GM10266 (cell line): ENCODE measurements around the gene PTOV1.
"Not testable (repeated sequence)": the region's sequence is repeated elsewhere in the genome, so short reads cannot be mapped to it uniquely, and the experiment has no call there.

Experiments used
- DNase-seq: peaks from one replicate; pipeline ENCODE4 v3.0.0; 2012; ENCODE audit errors: extremely low spot score
- CTCF ChIP-seq: IDR thresholded peaks from 2 replicates; pipeline ENCODE4 v1.5.1; 2012; ENCODE audit warnings: mild to moderate bottlenecking, low read depth; ENCODE audit not compliant: control insufficient read depth, insufficient read depth; ENCODE audit errors: missing control alignments

The PTOV1 gene

GRCh38 chr19:49812452-49812996, 38.4 kb upstream of the PTOV1 start:
- DNase-seq, result no peak
- no peak for TF ChIP-seq CTCF

DNA sequence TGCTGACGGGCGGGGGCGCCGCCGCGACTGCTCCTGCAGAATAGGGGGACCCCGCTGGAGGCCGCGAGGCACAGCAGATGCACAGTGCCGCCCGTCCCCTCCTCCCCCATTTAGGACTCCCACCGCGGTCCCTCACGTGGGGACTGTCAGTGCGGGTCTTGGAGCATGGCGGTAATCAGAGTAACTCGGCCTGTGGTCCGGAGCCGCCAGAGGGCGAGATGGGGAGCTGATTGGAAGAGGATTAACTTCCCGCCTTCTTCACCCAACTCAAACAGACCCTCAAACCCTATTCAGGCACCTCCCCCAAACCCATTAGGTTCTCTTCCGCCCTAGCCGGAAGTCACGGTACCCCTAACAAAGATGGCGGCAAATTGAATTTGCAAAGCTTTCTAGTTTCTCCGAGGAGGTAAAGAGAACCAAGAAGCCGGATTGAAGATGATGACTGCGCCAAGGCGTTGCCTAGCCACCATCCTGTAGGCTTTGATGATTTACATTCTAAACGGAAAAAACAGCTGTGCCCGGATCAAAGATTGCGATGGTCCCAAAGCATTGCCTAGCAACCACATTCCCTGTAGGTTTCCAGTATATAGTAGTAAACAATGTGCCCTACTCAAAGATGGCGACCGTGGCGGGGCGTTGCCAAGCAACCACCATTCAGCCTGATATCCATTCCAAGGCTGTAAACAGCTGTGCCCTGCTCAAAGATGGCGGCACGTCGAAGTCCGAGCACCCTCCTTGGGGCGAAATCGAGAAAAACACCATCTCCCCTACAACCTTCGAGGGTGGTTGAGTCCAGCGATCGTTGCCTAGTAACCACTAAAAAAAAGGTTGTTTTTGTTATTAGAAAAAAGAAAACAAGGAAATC, 37.7 kb upstream of the PTOV1 start, which contains the start of gene FUZ:
TSS of gene FUZ (minus strand) at position 296 of the 865 bp plus-strand sequence. CDS start at position 110, 186 bp downstream.
- DNase-seq, result peak; percentile 94
- no peak for TF ChIP-seq CTCF

- DNase-seq, result no peak
- no peak for TF ChIP-seq CTCF
Measured at GRCh38 chr19:49814010-49814409, 36.9 kb upstream of the PTOV1 start.

DNA sequence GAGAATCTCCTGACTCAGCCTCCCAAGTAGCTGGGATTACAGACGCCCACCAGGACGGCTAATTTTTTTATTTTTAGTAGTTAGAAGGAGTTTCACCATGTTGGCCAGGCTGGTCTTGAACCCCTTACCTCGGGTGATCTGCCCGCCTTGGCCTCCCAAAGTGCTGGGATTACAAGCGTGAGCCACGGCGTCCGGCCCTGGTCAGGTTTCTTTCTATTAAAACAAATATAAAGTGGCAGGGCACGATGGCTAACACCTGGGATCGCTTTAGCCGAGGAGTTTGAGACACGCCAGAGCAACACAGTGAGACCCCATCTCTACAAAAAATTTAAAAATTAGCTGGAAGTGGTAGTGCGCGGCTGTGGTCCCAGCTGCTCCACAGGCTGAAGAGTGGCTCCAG, 34.4 kb upstream of the PTOV1 start:
- DNase-seq, result no peak
- TF ChIP-seq CTCF, result no peak

DNA sequence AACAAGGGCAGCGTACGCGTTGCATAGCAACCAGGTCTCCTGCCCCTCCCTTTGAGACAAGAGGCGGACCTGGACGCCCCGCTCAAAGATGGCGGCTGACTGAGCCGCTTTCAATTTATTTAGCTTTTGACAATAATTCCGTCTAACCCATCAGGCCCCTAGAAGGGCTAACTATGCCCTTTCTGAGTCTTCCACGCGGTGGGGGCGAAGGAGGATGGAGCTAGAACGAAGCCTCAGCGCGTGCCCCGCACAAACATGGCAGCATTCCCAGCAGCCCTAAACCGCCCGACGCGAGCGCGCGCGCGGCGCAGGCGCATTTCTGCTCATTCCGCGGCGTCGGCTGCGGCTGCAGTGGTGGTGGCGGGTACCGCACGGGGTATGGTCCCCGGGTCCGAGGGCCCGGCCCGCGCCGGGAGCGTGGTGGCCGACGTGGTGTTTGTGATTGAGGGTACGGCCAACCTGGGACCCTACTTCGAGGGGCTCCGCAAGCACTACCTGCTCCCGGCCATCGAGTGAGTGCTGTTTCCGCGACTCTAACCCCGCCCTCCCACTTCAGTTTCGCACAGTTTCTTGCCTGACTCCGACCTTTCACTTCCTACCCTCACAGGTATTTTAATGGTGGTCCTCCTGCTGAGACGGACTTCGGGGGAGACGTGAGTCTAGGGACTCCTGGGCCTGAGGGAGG, 32.9 kb upstream of the PTOV1 start, which contains the start of gene MED25:
TSS of gene MED25 (plus strand) at position 326 of the 685 bp plus-strand sequence. CDS start at position 379, 53 bp downstream.
- DNase-seq, result peak; percentile 93

GRCh38 chr19:49818649-49819370, 32.1 kb upstream of the PTOV1 start:
- TF ChIP-seq CTCF, result no peak
- DNase-seq, result no peak

More for the DNA sequence above, 32.9 kb upstream of the PTOV1 start, which contains the start of gene MED25:
- TF ChIP-seq CTCF, result no peak

DNA sequence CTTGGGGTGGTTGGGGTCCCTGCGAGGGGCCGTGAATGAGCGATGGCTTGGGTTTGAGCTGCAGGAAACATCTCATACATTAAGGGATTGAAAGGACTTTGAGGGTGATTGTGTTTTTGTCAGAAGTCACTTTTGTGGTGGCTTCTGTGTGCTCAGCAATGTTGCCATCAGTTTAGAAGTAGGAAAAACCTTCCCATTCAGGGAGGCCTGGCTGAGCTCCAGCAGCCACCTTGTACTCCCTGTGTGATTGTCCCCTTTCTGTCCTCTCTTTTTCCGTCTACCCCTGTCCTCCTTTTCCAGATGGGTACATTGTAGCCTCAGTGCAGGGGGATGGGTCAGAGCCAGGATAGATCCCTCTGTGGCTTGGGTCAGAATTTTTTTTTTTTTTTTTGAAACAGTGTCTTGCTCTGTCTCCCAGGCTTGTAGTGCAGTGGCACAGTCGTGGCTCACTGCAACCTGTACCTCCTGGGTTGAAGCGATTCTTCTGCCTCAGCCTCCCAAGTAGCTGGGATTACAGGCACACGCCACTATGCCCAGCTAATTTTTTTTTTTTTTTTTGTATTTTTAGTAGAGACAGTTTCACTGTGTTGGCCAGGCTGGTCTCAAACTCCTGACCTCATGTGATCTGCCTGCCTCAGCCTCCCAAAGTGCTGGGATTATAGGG, 31.4 kb upstream of the PTOV1 start:
- not testable (repeated sequence) for DNase-seq
